Measurements from ENCODE around the gene ENO2.

ENO2 gene

GRCh38 chr12:6954316-6955107 is 40.1 kb downstream of the ENO2 start:
- TF ChIP-seq JUND (IDR thresholded peaks at IDR 0.05; ENCODE audit: low read depth): no peak
- in situ Hi-C loops (cut with HindIII; ENCODE audit: low pct_unique_long_range_greater_than_20kb, low sequenced_read_pairs): no loop called here

GRCh38 chr12:6955108-6956020 is 41.0 kb downstream of the ENO2 start:
- in situ Hi-C loops (cut with HindIII; ENCODE audit: low pct_unique_long_range_greater_than_20kb, low sequenced_read_pairs): no loop called here
- no peak for DNase-seq (ENCODE audit: low read depth in 1 of 2, low spot score in 1 of 2)
- TF ChIP-seq JUND (IDR thresholded peaks at IDR 0.05; ENCODE audit: low read depth): no peak

More at GRCh38 chr12:6954316-6955107, 40.1 kb downstream of the ENO2 start:
- DNase-seq (ENCODE audit: low read depth in 1 of 2, low spot score in 1 of 2): no peak

GRCh38 chr12:6956021-6956727 is 41.8 kb downstream of the ENO2 start:
- in situ Hi-C loops (cut with HindIII; ENCODE audit: low pct_unique_long_range_greater_than_20kb, low sequenced_read_pairs): no loop called here
- no peak for DNase-seq (ENCODE audit: low read depth in 1 of 2, low spot score in 1 of 2)
- no peak for TF ChIP-seq JUND (IDR thresholded peaks at IDR 0.05; ENCODE audit: low read depth)

- no peak for TF ChIP-seq JUND (IDR thresholded peaks at IDR 0.05; ENCODE audit: low read depth)
- in situ Hi-C loops (cut with HindIII; ENCODE audit: low pct_unique_long_range_greater_than_20kb, low sequenced_read_pairs): no loop called here
Observed at GRCh38 chr12:6957151-6957701, 42.8 kb downstream of the ENO2 start.

GRCh38 chr12:6957741-6958608 is 43.6 kb downstream of the ENO2 start:
- DNase-seq (ENCODE audit: low read depth in 1 of 2, low spot score in 1 of 2): no peak
- in situ Hi-C loops (cut with HindIII; ENCODE audit: low pct_unique_long_range_greater_than_20kb, low sequenced_read_pairs): no loop called here
- no peak for TF ChIP-seq JUND (IDR thresholded peaks at IDR 0.05; ENCODE audit: low read depth)

More at GRCh38 chr12:6957151-6957701, 42.8 kb downstream of the ENO2 start:
- no peak for DNase-seq (ENCODE audit: low read depth in 1 of 2, low spot score in 1 of 2)

- no peak for DNase-seq (ENCODE audit: low read depth in 1 of 2, low spot score in 1 of 2)
- in situ Hi-C loops (cut with HindIII; ENCODE audit: low pct_unique_long_range_greater_than_20kb, low sequenced_read_pairs): no loop called here
Observed at GRCh38 chr12:6958609-6959057, 44.3 kb downstream of the ENO2 start.

GRCh38 chr12:6959058-6959804 is 44.9 kb downstream of the ENO2 start:
- no peak for TF ChIP-seq JUND (IDR thresholded peaks at IDR 0.05; ENCODE audit: low read depth)
- no peak for DNase-seq (ENCODE audit: low read depth in 1 of 2, low spot score in 1 of 2)
- in situ Hi-C loops (cut with HindIII; ENCODE audit: low pct_unique_long_range_greater_than_20kb, low sequenced_read_pairs): no loop called here

More at GRCh38 chr12:6958609-6959057, 44.3 kb downstream of the ENO2 start:
- TF ChIP-seq JUND (IDR thresholded peaks at IDR 0.05; ENCODE audit: low read depth): no peak

GRCh38 chr12:6959805-6960592 is 45.6 kb downstream of the ENO2 start:
- no peak for TF ChIP-seq JUND (IDR thresholded peaks at IDR 0.05; ENCODE audit: low read depth)
- in situ Hi-C loops (cut with HindIII; ENCODE audit: low pct_unique_long_range_greater_than_20kb, low sequenced_read_pairs): no loop called here

GRCh38 chr12:6960593-6961277 is 46.4 kb downstream of the ENO2 start:
- in situ Hi-C loops (cut with HindIII; ENCODE audit: low pct_unique_long_range_greater_than_20kb, low sequenced_read_pairs): no loop called here
- DNase-seq (ENCODE audit: low read depth in 1 of 2, low spot score in 1 of 2): peak in 1 of 2 experiments; percentile 50
- TF ChIP-seq JUND (IDR thresholded peaks at IDR 0.05; ENCODE audit: low read depth): no peak

More at GRCh38 chr12:6959805-6960592, 45.6 kb downstream of the ENO2 start:
- no peak for DNase-seq (ENCODE audit: low read depth in 1 of 2, low spot score in 1 of 2)
